Amniotic epithelial cell (primary cell): ENCODE data around the gene SRSF7.
"Not testable (repeated sequence)": the region's sequence is repeated elsewhere in the genome, so short reads cannot be mapped to it uniquely, and the experiment has no call there.

Source experiments
- DNase-seq: peaks from one replicate; pipeline ENCODE4 v3.0.0-alpha.2; 2010; ENCODE audit warnings: low read depth

Gene SRSF7

GRCh38 chr2:38731684-38732221 is 19.4 kb downstream of the SRSF7 start:
- no peak for DNase-seq

- DNase-seq = no peak
Measured at GRCh38 chr2:38731090-38731489, 20.1 kb downstream of the SRSF7 start.

- no peak for DNase-seq
Measured at GRCh38 chr2:38728694-38729093, 22.5 kb downstream of the SRSF7 start.

GRCh38 chr2:38727661-38728060 is 23.5 kb downstream of the SRSF7 start:
- DNase-seq = no peak

GRCh38 chr2:38723173-38723572 is 28.0 kb downstream of the SRSF7 start:
- DNase-seq = no peak

- no peak for DNase-seq
Measured at GRCh38 chr2:38722271-38723061, 28.7 kb downstream of the SRSF7 start.

GRCh38 chr2:38720613-38721241 is 30.4 kb downstream of the SRSF7 start:
- DNase-seq = peak; percentile 99

- DNase-seq = no peak
Measured at GRCh38 chr2:38719706-38720105, 31.5 kb downstream of the SRSF7 start.

- DNase-seq = no peak
Measured at GRCh38 chr2:38718601-38719000, 32.6 kb downstream of the SRSF7 start.

GRCh38 chr2:38716185-38716584 is 35.0 kb downstream of the SRSF7 start:
- peak; percentile 97 for DNase-seq

- not testable (repeated sequence) for DNase-seq
Measured at GRCh38 chr2:38714941-38715340, 36.2 kb downstream of the SRSF7 start.

GRCh38 chr2:38713338-38713737 is 37.8 kb downstream of the SRSF7 start:
- no peak for DNase-seq

- no peak for DNase-seq
Measured at GRCh38 chr2:38712871-38713270, 38.3 kb downstream of the SRSF7 start.

GRCh38 chr2:38712413-38712812 is 38.7 kb downstream of the SRSF7 start:
- DNase-seq = no peak

- no peak for DNase-seq
Measured at GRCh38 chr2:38711558-38711957, 39.6 kb downstream of the SRSF7 start.

GRCh38 chr2:38709567-38710194 is 41.5 kb downstream of the SRSF7 start:
- no peak for DNase-seq

GRCh38 chr2:38708900-38709566 is 42.1 kb downstream of the SRSF7 start:
- DNase-seq = no peak

GRCh38 chr2:38708491-38708890 is 42.7 kb downstream of the SRSF7 start:
- DNase-seq = not testable (repeated sequence)

- no peak for DNase-seq
Measured at GRCh38 chr2:38706846-38707345, 44.3 kb downstream of the SRSF7 start.

GRCh38 chr2:38704664-38705063 is 46.5 kb downstream of the SRSF7 start:
- no peak for DNase-seq

GRCh38 chr2:38703336-38703735 is 47.8 kb downstream of the SRSF7 start:
- peak; percentile 81 for DNase-seq

GRCh38 chr2:38702413-38702812 is 48.7 kb downstream of the SRSF7 start:
- peak; percentile 96 for DNase-seq
